Measurements from ENCODE around the gene KCNMA1. TPM values are rescaled to one million over a fixed set of nuclear protein-coding genes. Genes with fewer than 3 reads are reported as not detected.

Gene KCNMA1
- total RNA-seq, 1 donor from 2014 or later = 6.7 TPM

DNA sequence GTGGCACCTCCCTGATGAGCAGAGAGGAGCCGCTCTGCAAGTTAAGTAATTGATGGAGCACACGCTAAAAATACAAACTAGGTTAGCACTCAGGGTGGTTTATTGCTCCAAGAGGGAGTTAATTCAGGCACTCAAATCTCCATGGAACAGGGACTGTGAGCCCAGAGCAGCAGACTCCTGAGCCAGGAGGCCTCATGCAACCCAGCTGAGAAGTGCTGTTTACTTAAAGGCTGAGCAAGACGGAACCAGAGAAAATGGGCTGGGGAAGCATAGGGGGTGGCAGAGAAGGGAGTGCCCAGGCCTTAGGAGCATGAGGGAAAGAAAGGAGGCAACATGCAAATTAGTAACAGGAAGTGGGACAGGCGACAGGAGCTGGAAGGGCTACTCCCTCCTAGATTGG lies 174.1 kb downstream of the KCNMA1 start:
- no peak for DNase-seq (ENCODE audit: extremely low read depth, low read depth, low spot score)

DNA sequence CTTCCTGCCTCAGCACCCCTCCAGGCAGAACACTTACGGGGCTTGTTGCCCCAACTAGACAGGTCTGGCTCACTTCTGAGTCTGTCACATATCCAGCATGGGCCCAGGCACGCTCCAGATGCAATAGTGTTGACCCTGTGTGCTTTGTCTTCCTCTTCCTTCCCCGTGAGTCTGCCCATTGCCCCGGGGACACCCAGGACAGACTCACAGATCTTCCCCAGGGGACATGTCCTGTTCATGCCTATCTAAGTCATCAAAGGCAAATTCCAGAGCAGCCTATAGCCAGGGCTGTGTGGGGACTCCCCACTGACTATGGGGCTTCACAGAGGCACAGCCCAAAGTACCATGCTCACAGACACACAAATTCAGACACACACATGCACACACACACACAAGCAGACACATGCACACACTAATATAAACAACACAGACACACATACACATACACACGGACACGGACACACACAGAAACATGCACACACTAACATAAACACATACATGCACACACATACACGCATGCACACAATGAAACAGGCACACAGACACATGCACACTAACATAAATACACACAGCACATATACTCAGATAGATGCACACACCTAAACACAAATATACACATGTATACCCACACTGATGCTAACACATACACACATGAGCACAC lies 175.8 kb downstream of the KCNMA1 start:
- no peak for DNase-seq (ENCODE audit: extremely low read depth, low read depth, low spot score)

DNA sequence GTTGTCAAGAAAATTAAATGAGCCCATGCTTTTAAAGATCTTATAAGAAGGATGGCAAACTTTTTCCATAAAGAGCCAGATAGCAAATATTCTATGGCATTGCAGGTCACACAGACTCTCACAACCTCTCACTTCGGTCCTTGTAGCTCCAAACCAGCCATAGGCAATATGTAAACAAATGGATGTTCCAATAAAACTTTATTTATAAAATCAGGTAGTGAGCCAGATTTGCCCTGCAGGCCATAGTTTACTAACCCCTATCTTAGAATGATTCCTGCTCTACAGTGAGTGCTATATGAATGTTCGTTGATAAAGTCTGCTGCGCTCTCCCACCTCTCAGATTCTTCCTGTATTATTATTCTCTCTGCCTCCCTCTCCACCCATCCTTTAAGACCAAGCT lies 177.7 kb downstream of the KCNMA1 start:
- no peak for DNase-seq (ENCODE audit: extremely low read depth, low read depth, low spot score)

DNA sequence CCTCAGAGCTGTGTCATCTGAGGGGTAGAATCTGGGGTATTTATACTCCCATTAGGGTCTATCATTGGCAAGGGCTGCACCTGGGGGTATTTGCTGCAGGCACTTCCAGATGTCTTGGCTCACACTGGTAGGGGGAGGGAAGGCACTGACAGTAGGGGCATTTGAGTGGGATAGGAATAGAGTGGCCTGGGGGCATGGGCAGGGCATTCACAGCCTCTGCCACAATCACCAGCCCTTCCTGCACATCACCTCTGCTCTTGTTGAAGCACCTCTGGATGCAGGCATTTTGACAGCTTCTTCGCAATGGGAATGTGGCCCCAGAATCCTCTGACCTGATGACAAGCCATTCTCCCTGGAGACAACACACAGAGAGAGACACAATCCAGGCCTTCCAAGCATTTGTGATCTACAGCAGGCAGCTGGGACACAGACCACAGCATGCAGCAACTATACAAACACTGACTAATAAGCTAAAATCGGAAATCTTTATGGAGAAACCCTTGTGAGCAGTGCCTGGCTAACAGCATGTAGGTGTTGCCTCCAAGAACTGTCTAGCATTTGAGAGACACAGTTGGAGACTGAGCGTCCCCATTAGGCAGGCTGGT lies 178.5 kb downstream of the KCNMA1 start:
- DNase-seq (ENCODE audit: extremely low read depth, low read depth, low spot score) = no peak

GRCh38 chr10:77457721-77458120 lies 179.9 kb downstream of the KCNMA1 start:
- DNase-seq (ENCODE audit: extremely low read depth, low read depth, low spot score) = no peak

DNA sequence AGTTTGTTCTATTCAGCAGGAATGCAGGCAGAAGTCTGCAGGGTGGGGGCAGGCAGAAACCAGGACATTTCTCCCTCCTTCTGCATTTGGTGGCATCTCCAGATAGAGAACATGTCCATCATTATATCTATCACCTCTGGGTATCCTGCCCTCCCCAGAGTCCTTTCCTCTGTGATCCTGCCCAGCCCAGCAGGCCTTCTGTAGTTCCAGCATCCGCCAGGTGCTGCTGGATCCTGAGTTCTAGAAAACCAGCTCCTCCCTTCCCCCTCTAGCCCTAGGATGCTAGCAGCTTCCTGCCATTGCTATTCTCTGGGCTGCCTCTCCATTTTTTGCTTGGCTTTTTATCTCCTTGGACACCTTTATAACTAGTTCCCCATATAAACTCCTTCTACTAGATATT lies 180.3 kb downstream of the KCNMA1 start:
- no peak for DNase-seq (ENCODE audit: extremely low read depth, low read depth, low spot score)

DNA sequence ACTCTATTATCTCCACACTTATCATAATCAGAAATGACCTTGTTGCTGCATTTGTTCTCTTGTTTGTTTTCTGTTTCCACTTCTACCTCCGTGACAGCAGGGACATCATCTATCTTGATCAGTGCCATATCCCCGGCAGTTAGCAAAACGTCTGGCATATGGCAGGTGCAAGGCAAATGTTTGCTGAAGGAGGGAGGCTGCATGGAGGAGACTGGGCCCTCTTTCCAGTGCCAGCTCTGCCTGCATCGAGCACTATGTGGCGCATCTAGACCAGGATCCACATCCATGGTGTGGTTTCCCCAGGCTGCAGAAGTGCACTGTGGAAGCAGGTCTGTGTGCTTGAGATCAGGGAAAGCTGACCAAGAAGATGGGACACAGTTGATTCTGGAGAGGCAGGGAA lies 181.2 kb downstream of the KCNMA1 start:
- no peak for DNase-seq (ENCODE audit: extremely low read depth, low read depth, low spot score)

DNA sequence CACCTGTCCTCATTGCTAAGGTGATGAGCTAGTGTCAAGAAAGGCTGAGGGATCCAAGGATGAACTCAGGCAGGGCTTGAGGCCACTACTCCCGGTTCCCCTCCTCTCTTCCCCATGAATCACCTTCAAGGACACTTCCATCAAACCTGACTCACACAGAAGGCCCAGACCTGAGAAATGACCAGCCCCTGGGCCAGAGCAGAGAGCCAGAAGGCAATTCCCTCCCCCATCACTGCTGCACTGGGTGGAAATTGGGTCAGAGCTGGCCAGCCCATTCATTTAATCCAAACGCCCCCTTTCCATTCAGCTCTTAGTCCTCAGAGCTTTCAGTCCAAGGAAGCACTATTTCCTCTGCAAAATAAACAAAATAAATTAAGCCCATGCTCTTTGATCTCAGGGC lies 182.0 kb downstream of the KCNMA1 start:
- no peak for DNase-seq (ENCODE audit: extremely low read depth, low read depth, low spot score)

GRCh38 chr10:77452952-77453564 lies 184.6 kb downstream of the KCNMA1 start:
- DNase-seq (ENCODE audit: extremely low read depth, low read depth, low spot score) = no peak

GRCh38 chr10:77451886-77452285 lies 185.7 kb downstream of the KCNMA1 start:
- no peak for DNase-seq (ENCODE audit: extremely low read depth, low read depth, low spot score)

GRCh38 chr10:77448226-77448625 lies 189.4 kb downstream of the KCNMA1 start:
- DNase-seq (ENCODE audit: extremely low read depth, low read depth, low spot score) = no peak

DNA sequence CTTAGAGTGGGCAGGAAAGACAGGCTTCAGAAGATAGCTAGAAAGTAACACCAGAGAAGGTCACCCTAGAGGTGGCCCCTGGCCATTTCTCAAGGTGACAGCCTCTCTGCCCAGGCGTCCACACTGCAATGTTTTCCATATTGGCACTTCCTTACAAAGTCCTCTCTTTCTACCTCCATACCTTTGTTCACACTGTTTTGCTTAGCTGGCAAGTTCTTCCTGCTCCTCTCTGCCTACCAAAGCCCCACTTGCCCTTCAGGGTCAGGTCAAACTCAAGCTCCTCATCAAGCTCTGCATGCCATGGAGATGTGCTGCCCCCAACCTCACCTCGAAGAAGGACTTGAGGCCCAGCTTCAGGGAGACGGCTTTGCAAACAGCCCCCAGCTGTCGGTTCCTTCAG lies 190.9 kb downstream of the KCNMA1 start:
- no peak for DNase-seq (ENCODE audit: extremely low read depth, low read depth, low spot score)

DNA sequence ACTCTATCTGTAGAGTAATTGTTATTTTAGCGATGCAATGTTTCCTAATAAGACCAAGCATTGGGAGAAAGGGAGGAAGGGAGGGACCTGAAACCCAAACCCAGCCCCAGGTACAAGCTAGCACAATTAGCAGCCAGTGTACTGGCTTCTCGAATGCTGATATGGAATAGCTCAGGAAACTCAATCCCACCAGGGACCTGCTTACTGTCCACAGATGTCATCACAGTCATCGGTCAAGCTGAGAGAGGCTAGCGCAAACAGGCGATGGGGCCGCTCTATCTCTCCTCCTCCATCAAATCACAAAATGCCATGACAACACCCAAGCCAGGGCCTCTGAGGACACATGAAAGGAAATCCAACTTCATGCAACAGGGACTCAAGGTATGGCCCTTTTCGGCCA lies 192.1 kb downstream of the KCNMA1 start:
- DNase-seq (ENCODE audit: extremely low read depth, low read depth, low spot score) = no peak

DNA sequence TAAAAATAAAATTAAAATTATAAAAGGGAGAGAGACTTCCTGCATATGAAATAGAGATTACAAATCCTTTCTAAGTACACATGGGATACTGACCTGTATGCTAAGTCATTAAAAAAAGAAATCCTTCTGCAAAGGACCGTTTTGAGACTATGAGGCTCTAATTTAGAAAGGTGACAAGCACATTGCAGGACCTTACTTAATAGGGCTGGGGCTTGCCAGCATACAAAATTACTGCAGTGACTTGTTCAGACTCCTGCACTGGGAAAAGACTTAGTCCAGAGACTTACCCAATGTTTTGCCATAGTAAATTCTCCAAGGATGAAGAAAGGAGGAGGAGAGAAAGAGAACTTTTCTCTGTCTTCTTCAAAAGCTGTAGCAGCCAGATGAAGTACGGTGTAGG lies 193.6 kb downstream of the KCNMA1 start:
- no peak for DNase-seq (ENCODE audit: extremely low read depth, low read depth, low spot score)

GRCh38 chr10:77442699-77443189 lies 194.9 kb downstream of the KCNMA1 start:
- DNase-seq (ENCODE audit: extremely low read depth, low read depth, low spot score) = no peak

DNA sequence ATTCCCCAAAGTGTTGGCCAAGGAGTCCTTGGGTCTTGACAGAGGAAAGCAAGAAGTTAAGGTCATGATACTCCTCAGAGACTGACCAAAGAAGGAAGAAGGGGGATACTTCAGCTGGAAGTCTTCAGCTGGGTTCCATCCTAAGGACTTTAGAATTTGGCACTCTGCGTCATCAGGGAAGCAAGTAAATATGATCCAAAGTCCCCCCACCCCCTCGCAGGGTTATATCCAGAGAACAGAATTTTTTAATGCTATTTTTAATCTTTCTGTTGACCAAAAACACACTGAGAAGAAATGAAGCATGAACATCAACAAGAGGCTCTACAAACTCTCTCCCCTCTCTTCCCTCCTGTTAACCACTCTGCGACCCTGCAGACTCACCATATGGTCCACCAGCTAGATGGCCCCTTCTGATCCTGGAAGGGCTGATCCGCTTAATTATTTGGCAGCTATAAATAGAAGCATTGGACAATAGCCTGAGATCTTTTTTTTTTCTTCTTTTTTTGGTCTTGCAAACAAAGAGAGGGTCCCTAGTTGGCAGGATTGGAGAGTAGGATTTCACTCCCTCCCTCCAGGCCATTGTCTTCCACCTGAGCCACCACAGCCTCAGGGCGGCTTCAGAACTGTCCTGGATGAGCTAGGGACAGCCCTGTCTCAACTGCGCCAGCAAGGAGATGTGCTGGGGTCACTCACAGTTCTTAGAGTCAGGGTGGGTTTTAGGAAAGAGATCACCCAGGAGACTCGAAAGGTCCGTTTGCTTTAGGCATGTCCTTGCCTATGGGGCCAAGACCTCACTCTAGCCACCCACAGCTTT lies 196.0 kb downstream of the KCNMA1 start:
- no peak for DNase-seq (ENCODE audit: extremely low read depth, low read depth, low spot score)

- DNase-seq (ENCODE audit: extremely low read depth, low read depth, low spot score) = no peak
These were observed 201.2 kb downstream of the KCNMA1 start for GRCh38 chr10:77436257-77436975.

DNA sequence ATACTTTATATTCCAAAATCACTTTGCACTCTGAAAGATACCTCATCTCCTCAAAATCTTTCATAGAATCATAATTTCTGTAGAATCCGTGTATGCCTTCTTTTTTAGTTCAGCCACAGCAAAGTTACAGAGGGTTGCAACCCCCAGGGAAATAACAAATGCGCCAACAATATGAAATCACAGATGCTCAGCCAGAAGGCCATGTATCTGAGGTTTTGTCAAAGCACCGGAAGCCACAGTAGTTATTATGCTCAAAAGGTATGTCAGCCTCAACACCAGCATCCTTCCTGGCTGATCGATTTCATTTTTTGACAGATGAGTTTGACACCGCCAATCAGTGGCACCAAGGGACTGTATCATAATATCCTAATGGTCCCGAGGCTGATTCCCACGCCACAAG lies 204.1 kb downstream of the KCNMA1 start:
- DNase-seq (ENCODE audit: extremely low read depth, low read depth, low spot score) = no peak

GRCh38 chr10:77431980-77432797 lies 205.4 kb downstream of the KCNMA1 start:
- no peak for DNase-seq (ENCODE audit: extremely low read depth, low read depth, low spot score)

GRCh38 chr10:77431209-77431611 lies 206.4 kb downstream of the KCNMA1 start:
- DNase-seq (ENCODE audit: extremely low read depth, low read depth, low spot score) = no peak

All from glomerular endothelial cell (primary cell).